Skin epidermis (tissue), 12 donors: ENCODE results near the gene RPL7A.
"Not testable (repeated sequence)": the region's sequence is repeated elsewhere in the genome, so short reads cannot be mapped to it uniquely, and the experiment has no call there.

Source experiments
- H3K27ac ChIP-seq, 21 experiments: fragments of 200-600 bp; sonication (generic) in 11 of 21; one replicate each; pipeline ENCODE4 v1.5.0; 2020; ENCODE audit warnings: mild to moderate bottlenecking in 3 of 21, inconsistent platforms in 2 of 21, moderate library complexity in 2 of 21
- H3K4me3 ChIP-seq, 7 experiments: fragments of 200-600 bp; sonication (generic) in 2 of 7; one replicate each; pipeline ENCODE4 v1.5.0; 2020; ENCODE audit warnings: inconsistent platforms in 2 of 7, mild to moderate bottlenecking in 2 of 7, moderate library complexity in 1 of 7

Gene RPL7A

DNA sequence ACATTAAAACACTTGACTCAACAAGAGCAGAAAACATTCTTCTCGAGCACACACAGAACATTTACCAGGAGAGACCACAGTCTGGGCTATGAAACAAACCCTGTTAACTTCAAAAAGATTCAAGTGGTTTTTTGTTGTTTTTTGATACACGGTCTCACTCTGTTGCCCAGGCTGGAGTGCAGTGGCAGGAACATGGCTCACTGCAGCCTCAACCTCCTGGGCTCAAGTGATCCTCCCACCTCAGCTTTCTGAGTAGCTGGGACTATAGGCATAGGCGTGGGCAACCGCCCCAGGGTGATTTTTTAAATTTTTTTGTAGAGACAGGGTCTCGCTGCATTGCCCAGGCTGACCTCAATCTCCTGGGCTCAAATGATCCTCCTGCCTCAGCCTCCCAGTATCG is 21.0 kb upstream of the RPL7A start:
- H3K27ac ChIP-seq, H3K4me3 ChIP-seq: not testable (repeated sequence)

DNA sequence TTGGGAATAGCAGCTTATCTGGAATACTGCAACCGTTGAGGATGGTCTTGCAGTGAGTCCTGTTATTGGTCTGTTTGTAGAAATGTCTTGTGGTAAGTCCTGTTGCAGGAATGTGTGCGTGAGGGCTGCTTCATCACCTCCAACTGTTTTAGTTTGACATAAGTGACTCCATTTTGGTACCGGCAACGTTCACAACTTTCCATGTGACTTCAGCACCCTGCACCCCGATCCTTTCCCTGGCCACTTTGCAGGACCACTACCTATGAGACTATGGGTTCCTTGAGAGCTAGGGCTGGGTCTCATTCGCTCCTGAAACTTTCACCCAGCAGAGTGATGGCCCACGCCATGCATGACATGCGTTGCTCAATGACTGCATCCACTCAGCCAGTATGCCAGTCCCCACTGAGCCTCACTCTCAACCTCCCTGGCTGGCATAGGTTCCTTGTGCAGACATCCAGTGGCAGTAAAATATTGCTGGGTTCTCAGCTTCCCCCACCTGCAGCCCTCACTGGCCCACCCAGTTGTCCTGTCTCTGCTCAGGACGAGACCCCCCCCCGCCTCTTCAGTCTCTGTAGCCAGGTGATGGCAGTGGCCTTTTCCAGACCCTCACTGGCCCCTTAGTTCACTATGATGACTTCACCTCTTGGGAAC is 20.1 kb upstream of the RPL7A start:
- no peak overlapping the region for H3K27ac ChIP-seq
- H3K4me3 ChIP-seq, result no peak overlapping the region

DNA sequence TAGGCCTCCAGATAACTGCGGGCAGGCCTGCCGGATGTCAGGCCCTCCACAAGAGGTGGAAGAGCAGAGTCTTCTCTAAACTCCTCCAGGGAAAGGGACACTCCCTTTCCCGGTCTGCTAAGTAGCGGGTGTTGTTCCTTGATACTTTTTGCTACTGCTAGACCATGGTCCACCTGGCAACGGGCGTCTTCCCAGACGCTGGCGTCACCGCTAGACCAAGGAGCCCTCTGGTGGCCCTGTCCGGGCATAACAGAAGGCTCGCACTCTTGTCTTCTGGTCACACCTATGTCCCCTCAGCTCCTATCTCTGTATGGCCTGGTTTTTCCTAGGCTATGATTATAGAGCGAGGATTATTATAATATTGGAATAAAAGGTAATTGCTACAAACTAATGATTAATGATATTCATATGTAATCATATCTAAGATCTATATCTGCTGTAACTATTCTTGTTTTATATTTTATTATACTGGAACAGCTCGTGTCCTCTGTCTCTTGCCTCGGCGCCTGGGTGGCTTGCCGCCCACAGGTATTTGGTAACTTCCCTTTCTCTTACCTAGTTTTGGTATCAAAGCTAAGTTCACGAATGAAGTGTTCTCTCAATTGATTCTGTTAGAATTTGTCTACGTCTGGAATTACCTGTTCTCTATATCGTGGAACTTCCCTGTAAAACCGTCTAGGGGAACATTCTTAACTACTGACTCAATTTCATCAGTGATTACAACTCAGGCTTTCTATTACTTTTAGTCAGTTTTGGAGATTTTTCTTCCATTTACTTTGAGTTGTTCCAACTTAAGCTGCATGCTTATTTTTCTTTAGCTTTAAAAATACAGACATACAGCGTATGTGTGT is 18.5 kb upstream of the RPL7A start:
- H3K27ac ChIP-seq, H3K4me3 ChIP-seq: not testable (repeated sequence)

DNA sequence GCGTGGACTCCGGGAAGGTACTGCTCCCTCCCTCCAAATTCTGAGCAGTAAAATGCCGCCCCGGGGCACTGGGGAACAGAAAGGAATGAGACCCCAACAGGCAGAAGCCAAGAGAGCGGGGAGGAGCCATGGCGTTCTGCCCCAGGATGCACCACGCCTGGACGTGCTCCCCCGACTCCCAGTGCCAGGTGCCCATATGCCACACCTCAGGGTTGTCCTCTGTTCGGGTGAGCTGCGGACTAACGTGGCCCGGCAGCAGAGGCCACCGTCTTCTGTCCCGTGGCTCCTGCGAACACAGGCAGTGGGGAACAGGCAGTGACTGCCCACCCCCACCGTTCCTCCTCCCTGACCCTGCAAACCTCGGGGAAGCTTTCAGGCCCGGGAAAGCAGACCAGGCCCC is 16.8 kb upstream of the RPL7A start:
- Histone ChIP-seq H3K27ac (no peak overlapping the region), H3K4me3 (no peak overlapping the region)

DNA sequence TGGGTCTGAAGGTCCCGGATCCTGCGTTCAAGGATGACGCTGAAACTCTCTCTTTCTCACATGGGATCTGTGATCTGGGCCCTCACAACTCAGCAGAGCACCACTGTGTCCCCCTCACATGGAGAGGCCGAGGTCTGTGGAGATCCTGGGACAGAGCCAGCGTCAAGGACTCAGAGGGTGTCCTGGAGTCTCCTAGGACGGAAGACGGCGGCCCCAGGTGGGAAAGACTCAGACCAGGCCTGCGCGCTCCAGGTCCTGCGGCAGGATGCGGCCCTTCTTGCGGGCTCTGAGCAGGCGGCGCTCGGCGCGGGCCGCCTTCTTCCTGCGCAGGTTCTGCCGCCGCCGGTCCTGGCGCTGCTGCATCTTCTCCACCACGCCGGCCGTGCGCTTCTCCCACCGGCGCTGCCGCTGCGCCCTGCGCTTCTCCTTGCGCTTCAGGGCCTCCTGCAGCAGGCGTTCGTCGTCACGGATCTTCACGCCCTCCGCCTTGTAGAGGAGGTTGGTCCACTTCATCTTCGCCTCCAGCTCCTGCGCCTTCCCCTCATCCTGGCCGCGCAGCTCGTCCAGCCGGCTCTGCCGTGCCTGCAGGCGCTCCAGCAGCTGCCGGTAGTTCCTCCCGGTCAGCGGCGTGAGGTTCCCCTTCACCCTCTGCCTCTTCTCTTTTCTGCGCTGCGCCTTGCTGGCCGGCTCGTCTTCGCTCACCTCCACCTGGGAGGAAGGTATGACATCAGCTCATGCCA is 16.2 kb upstream of the RPL7A start:
- H3K27ac ChIP-seq, result no peak overlapping the region
- no peak overlapping the region for H3K4me3 ChIP-seq

DNA sequence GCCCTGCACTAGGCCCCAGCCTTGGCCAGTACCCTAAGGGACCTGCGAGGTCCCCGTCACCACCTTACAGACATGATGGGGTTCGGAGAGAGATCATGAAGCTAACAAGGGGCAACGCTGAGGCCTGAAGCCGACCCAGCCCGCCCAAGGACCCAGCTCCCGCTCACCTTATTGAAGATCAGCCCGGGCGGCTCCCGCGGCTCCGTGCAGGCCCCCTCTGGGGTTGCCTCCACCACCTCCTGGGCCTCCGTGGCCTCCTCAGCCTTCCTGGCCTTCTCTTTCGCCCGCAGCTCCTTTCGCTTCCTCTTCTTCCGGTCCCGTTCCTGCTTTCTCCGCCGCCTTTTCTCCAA is 15.7 kb upstream of the RPL7A start:
- no peak overlapping the region for H3K4me3 ChIP-seq
- no peak overlapping the region for H3K27ac ChIP-seq

DNA sequence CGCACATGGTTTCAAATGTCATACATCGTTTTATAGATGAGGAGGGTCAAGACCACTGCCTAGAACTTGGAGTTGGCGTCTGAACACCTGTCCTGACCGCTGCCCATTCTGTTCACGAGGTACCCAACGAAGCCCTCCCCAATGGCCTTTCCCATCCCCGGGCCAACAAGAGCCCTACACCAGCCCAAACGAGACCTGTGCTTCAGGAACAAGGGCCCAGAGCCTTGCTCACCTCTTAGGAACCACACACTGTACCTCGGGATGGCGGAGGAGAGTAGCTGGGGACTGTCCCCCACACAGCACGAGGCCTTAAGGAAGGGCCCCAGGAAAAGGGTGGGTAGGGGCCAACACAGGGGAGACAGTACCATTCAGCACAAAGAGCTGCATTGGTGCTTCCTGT is 15.0 kb upstream of the RPL7A start:
- Histone ChIP-seq H3K4me3 (no peak overlapping the region), H3K27ac (no peak overlapping the region)

DNA sequence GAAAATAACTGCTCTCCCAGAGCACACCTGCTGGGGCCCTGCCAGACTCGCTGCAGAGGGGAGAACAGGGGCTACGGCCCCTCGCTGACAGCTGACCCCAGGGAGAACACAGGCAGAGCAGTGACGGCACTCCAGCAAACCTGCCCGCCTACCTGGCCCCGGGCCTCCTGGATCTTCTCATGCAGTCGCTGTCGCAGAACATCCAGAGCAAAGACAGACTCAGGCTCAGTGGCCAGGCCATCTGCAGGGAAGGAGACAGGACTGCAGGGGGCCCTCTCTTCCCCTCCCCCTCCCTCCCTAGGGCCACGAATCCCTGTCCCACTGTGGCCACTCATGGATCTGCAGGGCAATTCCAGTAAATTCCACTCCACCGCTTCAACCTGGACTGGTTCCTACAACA is 14.5 kb upstream of the RPL7A start:
- H3K27ac ChIP-seq, result no peak overlapping the region
- no peak overlapping the region for H3K4me3 ChIP-seq

DNA sequence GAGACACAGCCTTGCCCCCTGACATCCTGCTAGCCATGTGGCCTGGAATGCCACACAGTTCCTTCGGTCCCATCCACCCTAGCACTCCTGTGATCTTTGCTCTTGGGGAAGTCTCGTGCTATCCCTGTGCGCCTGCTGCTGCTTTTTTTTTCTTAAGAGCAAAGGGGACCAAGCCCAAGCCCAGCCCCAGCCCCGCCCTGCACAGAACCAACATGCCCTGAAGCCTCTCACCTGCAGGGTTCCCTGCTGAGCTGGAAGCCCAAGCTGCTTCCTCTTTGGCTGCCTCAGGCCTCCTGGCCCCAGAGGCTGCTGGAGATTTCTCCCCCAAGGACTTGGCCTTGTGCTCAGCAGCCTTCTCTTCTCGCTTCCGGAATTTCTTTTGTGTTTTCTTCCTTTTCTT is 13.9 kb upstream of the RPL7A start:
- Histone ChIP-seq H3K4me3 (no peak overlapping the region), H3K27ac (no peak overlapping the region)

DNA sequence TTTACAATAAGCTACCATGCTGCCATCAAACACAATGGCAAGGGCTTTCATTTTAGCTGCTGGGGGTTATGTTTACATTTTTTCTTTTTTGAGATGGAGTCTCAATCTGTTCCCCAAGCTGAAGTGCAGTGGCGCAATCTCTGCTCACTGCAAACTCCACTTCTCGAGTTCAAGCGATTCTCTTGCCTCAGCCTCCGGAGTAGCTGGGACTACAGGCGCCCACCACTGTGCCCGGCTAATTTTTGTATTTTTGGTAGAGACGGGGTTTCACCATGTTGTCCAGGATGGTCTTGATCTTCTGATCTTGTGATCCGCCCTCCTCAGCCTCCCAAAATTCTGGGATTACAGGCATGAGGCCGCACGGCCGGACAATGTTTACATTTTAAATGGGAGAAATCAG is 13.1 kb upstream of the RPL7A start:
- H3K4me3 ChIP-seq, result peak overlapping the region in 6 of 7 experiments; percentile 82 to 92 (median 86)
- H3K27ac ChIP-seq, result peak overlapping the region in 2 of 21 experiments; percentile 86 to 88

DNA sequence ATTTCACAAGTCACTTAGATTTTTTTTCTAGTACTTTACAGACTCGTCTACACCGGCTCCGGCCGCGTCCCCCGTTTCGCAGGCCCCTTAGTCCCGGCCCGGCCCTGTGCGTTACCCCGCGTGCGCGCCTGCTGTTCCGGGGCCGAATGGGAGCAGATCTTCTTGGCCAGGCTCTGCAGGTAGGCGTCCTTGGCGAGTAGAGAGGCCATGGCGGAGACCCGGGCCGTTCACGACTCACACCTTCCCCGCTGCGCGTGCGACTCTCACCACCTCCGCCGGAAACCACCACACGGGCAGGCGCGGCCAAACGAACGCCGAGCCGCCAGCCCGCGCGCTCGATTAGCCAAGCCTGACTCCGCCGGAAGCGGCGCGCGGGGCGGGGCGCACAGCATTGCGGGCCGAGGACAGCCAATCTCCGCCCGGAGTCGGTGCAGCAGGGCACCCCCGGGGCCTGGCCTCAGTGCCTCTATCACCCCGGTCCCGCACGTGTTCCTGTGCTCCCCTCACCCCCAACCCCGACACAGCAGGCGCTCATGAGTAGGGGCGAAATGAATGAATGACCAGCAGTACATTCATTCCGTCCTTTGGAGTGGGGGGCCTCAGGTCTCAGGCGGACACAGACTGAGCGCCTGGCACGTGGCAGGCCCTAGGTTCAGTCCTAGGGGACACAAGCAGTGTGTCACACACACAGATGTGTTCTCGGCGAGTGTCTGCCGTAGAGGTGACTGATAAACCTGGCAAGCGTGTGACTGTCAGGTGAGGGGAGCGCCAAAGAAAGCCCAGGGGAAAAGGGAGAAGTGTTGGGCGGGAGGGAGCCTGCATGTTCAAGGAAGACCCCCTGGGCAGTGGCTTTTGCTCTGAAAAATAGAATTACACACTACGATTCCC is 11.8 kb upstream of the RPL7A start, which contains the start of gene SURF6:
Gene SURF6, minus strand, starts transcription at position 265 of the 888 bp plus-strand sequence. Its CDS starts 56 bp downstream, at position 209.
- H3K27ac ChIP-seq, result peak within 1 kb of the TSS in 20 of 21 experiments; percentile 52 to 88 (median 81)
- peak within 1 kb of the TSS; percentile 80 to 92 (median 86) for H3K4me3 ChIP-seq

DNA sequence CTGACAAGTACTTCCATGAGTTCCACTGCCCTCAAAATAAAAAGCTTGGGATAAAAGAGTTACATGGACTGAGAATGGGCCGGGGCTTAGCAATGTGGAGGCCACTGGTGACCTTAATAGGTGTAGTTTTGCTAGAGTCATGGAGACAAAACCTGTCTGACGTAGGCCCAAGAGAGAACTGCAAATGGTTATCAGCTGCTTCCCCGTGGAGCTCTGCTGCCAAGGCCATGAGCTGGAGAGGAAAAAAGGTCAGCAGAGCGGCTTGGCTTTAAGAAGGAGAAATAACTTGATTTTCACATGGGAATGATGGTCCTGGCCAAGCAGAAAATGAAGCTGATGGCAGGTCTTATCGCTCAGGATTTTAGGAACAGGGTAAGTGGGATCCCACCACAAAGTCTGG is 8.4 kb upstream of the RPL7A start:
- H3K4me3 ChIP-seq, result no peak overlapping the region
- peak overlapping the region in 12 of 21 experiments; percentile 15 to 74 (median 46) for H3K27ac ChIP-seq

DNA sequence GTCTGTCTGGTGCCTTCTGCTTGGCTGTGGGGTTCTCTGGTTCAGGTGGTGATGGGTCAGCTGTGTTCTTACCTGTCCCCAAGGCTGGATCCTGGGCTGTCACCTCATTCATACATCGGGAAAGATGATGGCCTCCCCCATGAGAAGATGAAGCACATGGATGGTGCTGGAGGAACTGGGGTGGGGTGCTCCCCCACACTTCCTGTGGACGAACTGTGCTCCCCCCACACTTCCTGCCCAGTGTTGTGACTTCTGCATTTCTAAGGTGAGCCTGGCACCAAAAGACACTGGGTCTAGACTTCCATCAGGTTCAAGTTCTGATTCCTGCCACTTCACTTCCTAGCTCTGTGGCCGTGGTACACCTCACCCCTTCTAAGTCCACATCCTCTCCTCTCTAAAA is 7.8 kb upstream of the RPL7A start:
- peak overlapping the region in 11 of 21 experiments; percentile 9 to 74 (median 51) for H3K27ac ChIP-seq

DNA sequence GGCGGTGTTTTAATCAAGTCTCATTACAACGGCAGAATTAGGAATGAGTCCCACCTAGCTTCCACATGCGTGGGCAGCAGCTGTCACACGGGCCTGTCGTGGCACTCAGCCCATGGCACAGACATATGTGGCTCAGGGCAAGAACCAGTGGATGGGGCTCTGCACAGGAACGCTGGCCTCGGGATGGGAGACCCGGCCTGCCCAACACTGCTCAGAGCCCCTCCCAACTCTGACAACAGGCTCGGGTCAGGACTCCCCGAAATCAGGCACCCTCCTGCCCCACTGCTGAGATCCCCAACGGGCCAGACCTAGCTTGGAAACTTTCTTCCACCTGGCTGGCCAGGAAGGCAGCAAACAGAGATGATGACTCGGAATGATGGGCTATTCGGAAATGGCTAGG is 7.1 kb upstream of the RPL7A start:
- no peak overlapping the region for H3K4me3 ChIP-seq
- peak overlapping the region in 15 of 21 experiments; percentile 3 to 74 (median 36) for H3K27ac ChIP-seq

More for the DNA sequence above, 7.8 kb upstream of the RPL7A start:
- no peak overlapping the region for H3K4me3 ChIP-seq

DNA sequence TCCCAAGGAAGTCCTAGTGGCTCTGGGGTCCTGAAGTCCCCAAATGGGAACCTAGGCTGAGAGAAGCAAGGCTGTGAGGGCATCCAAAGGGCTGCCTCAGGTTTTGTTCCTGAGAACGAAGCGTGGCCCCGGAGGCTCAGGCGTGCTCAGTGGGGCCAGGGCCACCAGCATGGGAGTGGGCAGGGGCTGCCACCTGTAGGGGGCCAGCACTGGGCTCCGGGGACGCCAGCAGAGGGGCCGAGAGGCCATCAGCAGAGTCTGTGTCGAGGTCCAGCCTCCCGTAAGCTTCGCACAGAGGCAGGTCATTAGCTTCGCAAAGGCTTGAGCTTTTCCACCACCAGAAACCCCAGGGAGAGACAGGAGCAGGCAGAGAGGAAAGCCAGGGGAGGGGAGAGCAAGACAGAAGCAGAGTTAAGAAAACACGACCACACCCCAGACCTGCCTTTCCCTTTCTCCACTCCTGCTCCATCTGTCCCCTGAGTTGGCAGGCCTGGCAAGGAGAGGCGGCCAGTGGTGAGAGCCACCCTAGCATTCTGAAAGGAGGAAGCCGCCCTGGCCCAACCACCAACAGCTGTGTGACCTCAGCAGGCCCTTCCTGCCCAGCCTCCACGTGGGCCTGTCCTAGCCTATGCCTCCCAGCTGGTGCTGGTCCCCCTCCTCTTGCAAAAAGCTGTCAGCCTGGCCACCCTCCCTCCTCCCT is 6.5 kb upstream of the RPL7A start:
- H3K4me3 ChIP-seq, result no peak overlapping the region

DNA sequence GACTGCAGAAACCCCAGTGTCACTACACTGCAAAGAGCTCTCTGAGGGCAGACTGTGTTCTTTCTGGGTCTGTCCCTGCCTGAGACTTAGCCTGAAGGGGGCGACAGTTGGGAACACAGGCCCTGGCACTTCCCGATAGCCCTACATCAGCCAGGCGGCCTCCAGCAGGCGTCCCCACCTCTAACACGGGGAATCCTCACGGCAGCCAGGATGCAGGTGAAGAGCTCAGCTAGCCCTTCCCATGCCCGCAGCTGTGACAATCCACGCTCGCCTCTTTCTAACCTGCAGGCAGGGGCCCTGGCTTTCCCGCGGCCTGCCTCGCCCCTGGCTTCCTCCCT is 6.0 kb upstream of the RPL7A start:
- Histone ChIP-seq H3K4me3 (no peak overlapping the region), H3K27ac (peak overlapping the region in 6 of 21 experiments; percentile 3 to 74 (median 34))

More for the DNA sequence above, 6.5 kb upstream of the RPL7A start:
- H3K27ac ChIP-seq, result peak overlapping the region in 17 of 21 experiments; percentile 4 to 74 (median 40)

DNA sequence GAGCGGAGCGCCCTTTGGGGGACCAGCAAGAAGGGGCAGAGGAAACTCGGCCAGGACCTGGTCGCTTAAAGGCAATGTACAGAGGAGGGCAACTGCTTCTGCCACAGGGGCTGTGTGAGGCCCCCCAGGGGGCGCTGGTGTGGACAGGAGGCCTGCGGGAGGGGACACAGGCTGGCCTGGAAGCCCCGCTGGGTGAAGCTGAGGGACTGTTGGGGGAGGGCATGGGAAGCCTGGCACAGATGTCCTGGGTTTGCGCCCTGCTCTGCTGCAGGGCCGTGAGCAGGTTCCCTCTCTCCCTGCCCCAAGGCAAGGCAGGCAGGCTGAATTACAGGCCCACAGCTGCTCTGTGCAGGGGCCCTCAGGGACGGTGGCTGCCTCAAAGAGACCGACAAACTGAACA is 5.4 kb upstream of the RPL7A start:
- Histone ChIP-seq H3K4me3 (no peak overlapping the region), H3K27ac (peak overlapping the region in 5 of 21 experiments; percentile 3 to 74 (median 35))

DNA sequence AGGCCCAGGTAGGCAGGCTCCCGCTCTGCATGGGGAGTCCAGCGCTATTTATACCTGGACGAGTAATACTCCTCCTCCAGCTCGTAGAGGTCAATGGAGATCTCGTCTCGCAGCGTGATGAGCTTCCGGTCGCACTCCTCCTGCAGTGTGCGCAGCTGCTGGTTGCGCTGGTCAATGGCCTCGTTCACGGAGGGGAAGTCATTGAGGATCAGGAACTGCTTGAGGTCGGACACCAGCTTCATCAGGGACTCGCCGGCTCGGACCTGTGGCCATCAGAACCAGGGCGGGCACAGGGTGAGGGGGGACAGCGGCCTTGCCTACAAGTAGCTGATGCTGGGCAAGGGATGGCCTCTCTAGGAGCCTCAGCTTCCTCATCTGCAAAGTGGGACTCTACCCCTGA is 3.9 kb upstream of the RPL7A start:
- Histone ChIP-seq H3K4me3 (no peak overlapping the region), H3K27ac (no peak overlapping the region)

DNA sequence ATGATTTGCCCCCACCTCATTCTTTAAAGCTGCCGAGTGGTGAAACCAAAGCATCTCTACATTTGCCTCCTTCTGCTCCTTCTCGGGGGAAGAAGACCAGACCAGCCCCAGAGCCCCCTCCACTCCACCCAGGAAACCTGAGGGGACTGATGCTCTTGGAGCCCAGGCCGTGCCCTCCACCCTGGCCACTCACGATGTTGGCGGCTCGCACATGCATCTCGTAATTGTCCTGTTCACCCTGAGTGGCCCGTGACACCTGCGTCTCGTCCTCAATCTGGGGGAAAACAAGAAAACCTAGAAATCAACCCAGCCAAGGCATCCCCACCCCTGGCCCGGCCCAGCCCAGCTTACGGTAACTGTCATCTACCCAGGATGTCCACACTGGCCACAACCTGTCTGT is 3.0 kb upstream of the RPL7A start:
- Histone ChIP-seq H3K27ac (no peak overlapping the region), H3K4me3 (no peak overlapping the region)
